Epidermal melanocyte (primary cell): ENCODE measurements around the gene TGFB3.
"Not testable (repeated sequence)": the region's sequence is repeated elsewhere in the genome, so short reads cannot be mapped to it uniquely, and the experiment has no call there.

Experiments
- DNase-seq: peaks from one replicate; pipeline ENCODE4 v3.0.0; 2011; ENCODE audit warnings: low spot score; ENCODE audit not compliant: insufficient read length

TGFB3 gene

DNA sequence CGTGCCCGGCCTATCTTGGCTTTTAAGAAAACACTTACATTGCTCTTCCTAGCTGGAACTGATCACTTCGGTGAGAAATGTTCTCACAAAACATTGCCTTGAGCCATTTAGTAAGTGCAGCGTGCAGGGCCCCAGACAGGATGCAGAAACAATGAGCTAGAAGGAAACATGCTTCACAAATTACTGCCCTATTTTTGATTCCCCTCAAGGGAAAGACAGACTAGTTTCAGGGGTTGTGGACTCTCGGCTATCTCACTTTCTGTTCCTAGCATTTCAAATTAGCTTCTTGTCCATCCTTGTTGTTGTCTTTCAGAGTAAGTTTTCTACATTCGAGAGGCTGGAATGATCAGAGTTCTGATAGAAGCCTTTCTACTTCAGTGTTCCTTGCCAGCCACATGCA is 21.6 kb downstream of the TGFB3 start:
- DNase-seq = peak; percentile 50

DNA sequence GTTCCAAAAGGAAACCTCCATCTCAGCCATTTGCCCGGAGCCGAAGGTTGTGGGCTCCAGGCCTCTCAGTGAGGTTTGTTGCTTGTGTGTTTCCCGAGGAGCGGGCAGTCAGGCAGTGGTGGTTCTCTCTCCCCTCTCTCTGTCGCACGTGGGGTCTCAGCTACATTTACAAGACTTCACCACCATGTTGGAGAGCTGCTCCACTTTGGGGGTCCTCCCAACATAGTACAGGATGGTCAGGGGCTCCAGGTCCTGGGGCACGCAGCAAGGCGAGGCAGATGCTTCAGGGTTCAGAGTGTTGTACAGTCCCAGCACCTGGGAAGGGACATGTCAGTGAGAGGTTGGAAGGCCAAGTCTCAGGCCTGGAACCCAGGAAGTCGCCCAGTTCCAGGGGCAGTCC is 22.8 kb downstream of the TGFB3 start:
- DNase-seq = no peak

DNA sequence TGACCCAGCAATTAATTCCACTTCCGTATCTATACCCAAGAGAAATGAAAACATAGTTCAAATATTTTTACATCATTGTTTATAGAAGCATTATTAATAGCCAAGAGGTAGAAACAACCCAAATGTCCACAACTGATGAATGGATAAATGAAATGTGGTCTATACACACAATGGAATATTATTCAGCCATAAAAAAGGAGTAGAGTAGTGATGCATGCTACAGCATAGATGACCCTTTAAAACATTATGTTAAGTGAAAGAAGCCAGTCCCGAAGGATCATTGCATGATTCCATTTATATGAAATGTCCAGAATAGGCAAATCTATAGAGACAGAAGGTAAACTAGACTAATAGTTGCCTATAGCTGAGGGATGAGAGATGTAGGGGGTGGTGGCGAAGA is 29.3 kb downstream of the TGFB3 start:
- DNase-seq = no peak

DNA sequence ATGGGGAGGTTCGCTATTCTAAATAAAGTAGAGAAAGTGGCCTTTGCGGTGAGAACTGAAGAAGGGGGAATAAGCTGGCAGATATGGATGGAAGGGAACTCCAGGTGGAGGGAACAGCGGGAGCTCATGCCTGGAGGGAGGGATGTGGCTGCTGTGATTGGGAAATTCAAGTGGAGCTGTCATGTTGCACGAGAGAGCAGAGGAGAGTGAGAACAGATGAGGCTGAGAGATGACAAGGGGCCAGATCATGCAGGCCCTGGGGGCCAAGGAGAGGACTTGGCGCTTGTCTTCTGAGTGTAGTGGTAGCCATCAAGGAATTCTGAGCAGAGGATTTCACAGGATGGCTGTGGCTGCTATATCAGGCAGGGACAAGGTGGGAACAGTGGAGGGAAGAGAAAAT is 35.0 kb downstream of the TGFB3 start:
- no peak for DNase-seq

DNA sequence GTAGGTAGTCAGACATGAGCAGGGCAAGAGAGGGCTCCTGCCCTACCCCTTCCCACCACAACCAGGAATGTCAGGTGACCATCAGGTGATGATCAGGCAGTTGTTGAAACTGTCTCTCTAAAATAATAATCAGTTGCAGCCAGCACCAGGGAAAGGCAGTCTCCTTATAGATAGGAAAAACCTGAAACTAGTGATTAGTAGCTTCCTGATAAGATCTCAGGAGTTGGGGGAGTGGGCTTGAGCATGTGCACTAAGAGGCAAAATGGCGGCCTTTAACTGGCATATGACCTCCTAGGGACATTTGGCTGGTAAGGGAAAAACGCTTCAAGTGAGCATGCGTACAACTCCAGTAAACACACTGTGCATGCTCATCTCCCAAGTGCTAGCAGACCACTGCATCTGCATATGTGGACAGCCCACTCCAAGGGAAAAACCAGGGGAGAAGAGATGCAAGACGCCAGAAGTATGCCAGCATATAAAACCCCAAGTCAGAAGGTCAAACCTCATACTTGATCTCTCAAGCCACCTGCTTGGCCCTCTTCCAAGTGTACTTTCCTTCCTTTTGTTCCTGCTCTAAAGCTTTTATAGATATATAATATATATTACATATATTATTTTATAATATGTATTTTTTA is 37.1 kb downstream of the TGFB3 start:
- DNase-seq = no peak

DNA sequence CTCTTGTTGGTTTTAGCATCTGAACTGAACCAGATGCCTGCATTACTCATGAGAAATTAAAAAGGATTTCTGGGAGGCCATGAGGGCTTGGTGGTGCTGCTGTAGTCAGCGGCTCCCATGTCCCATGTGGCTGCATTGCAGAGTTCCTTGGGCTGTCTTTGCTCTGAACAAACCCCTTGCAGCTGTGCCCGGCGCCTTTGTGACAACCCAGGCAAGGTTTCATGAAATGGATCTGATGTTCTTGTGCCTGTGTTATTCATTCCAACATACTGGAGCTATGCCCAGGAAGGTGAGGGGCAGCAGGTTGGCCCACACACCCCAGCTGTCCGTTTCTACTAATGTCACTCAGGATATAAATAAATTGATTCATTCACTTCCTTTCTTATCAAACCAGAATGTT is 40.8 kb downstream of the TGFB3 start:
- no peak for DNase-seq

DNA sequence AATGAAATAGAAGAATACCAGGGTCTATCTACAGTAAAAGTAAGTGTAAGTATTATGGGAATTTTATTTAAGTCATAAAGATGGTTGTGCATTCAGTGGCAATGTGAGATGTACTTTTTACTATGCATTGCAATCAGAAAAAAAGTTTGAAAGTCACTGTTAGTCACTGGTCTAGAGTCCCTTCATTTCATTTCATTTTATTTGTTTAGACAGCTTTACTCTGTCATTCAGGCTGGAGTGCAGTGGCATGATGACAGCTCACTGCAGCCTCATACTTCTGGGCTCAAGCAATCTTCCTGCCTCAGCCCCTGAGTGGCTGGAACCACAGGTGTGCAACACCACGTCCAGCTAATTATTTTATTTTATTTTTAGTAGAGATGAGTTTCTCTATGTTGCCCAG is 42.6 kb downstream of the TGFB3 start:
- DNase-seq = no peak

DNA sequence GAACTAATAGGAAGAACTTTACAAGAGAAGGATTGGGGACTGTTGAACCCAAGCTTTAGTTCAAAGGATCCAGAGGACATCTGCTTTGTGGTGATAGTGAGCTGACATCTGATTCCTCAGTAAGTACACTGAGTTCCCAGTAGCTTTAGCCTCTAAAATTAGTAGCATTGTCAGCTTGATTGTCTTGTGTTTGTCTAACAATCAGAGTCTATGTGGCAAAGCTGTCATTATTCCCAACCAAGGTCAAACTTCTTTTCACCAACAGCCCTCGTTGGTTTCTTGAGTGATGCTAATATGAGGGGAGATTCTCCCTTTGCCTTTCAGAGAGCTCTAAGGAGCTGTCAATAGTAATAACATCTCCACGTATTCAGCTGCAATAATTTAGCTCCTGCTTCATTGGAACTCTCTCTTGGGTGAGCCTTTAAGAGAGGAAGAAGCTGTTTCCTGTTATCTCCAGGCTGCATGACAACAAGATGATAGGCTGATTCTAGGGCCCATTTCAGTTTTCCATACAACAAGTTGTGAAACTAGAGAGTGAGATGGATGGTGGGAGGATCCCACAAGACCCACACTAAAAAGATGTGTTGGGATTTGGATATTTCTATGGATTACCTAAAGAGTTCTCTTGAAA is 46.7 kb downstream of the TGFB3 start:
- DNase-seq = no peak

DNA sequence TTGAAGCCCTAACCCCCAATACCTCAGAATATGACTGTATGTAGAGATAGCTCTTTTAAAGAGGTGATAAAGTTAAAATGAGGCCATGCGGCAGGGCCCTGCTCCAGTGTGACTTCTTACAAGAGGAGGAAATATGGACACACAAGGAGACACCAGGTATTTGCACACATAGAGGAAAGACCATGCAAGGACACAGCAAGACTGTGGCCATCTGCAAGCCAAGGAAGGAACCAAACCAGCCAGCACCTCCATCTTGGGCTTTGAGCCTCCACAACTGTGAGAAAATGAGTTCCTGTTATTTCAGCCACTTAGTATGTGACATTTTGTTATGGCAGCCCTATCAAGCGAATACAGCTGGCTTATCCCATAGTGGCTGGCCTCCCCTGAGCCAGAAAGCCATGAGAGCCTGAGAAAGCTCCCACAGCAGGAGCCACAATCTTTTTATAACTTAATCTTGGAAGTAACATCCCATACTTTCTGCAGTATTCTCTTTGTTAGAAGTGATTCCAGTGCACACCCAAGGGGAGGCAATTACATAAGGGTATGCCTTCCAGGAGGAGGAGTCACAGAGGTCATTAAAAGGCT is 48.0 kb downstream of the TGFB3 start:
- DNase-seq = no peak

DNA sequence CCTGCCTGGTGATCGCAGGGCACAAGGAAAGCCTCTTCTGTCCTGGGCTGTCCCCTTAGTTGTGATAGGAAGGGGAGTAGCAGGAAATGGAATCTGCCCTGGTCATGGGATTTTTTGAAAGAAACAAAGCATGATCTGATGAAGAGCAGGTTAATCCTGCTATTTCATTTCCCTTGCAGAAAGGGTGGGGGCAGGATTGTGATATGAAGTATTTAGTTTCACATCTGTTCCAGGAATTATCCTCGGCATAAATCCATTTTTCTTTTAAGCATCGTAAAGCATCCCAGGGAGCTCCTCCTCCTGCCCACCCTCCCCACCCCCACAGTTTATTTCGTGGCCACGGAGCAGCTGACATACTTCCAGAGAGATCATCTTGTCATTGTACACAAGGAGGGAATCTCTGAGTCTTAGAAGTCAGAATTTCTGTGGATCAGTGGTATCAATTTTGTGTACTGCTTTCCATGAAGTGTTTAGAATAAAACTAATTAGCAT is 53.1 kb downstream of the TGFB3 start:
- DNase-seq = no peak

DNA sequence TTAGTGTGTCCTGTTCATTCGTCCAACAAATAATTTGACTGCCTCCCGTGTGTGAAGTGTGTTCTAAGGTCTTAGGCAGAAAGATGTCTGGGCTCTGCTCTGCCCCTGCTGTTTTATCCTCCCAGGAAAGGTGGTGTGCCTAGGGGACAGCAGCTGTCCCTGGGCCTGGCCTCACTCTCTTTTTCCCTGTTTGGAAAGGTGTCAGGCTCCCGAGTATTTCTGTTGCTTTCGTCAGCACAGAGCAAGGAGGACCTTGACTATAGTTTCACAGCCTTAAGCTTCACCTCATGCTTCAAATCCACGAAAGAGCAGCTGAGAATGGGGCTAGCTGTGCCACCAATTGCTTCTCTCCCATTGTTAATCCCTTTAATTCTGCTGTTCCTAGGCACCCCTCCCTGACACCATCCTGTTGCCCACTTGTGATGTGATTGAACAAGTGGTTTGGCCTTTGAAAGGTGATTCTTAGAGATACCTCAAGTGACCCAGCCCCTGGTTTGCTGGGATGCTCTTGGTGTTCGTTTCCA is 54.2 kb downstream of the TGFB3 start:
- DNase-seq = no peak

DNA sequence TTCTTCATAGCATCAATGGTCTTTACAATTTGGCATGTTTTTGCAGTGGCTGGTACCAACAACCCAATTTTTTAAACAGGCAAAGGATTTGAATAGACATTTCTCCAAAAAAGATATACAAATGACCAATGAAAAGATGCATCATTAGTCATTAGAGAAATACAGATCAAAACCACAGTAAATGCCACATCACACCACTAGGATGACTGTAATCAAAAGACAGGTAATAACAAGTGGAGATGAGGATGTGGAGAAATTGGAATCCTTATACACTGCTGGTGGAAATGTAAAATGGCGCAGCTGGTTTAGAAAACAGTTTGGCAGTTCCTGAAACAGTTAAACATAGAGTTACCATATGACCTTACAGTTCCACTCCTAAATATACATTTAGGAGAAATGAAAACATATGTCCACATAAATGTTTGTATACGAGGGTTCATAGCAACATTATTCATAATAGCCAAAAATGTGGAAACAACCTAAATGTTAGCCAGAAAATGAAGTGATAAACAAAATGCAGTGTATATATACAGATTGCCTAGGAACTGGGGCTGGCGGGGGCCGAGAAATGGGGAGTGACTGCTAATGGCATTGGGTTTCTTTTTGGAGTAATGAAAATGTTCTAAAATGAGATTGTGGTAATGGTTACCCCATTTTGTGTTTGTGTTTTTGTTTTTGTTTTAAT is 55.2 kb downstream of the TGFB3 start:
- no peak for DNase-seq

DNA sequence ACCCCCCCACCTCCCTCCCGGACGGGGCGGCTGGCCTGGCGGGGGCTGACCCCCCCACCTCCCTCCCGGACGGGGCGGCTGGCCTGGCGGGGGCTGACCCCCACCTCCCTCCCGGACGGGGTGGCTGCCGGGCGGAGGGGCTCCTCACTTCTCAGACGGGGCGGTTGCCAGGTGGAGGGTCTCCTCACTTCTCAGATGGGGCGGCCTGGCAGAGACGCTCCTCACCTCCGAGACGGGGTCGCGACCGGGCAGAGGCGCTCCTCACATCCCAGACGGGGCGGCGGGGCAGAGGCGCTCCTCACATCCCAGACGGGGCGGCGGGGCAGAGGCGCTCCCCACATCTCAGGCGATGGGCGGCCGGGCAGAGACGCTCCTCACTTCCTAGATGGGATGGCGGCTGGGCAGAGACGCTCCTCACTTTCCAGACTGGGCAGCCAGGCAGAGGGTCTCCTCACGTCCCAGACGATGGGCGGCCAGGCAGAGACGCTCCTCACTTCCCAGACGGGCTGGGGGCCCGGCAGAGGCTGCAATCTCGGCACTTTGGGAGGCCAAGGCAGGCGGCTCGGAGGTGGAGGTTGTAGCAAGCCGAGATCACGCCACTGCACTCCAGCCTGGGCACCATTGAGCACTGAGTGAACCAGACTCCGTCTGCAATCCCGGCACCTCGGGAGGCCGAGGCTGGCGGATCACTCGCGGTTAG is 56.5 kb downstream of the TGFB3 start:
- DNase-seq = not testable (repeated sequence)

DNA sequence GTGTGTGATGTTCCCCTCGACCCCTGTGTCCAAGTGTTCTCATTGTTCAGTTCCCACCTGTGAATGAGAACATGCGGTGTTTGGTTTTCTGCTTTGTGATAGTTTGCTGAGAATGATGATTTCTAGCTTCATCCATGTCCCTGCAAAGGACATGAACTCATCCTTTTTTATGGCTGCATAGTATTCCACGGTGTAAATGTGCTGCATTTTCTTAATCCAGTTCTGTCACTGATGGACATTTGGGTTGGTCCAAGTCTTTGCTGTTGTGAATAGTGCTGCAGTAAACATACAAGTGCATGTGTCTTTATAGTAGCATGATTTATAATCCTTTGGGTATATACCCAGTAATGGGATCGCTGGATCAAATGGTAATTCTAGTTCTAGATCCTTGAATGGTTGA is 61.4 kb downstream of the TGFB3 start:
- not testable (repeated sequence) for DNase-seq

DNA sequence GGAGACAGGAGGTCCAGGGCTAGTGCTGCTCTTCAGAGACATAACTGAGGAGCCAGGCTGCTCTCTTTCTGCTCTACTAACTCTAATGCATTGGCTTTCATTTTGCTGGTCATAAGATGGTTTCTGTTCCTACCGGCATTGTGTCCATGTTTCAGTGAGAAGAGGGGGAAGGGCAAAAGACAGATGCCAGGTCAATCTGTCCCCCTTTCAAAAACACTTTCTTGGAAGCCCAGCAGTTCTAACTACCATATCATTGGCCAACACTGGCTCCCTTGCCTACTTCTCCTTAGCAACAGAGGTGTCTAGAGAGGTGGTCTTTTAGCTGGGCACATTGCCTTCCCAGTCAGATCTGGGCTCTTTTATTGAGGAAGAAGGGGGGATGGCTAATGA is 63.9 kb downstream of the TGFB3 start:
- no peak for DNase-seq

DNA sequence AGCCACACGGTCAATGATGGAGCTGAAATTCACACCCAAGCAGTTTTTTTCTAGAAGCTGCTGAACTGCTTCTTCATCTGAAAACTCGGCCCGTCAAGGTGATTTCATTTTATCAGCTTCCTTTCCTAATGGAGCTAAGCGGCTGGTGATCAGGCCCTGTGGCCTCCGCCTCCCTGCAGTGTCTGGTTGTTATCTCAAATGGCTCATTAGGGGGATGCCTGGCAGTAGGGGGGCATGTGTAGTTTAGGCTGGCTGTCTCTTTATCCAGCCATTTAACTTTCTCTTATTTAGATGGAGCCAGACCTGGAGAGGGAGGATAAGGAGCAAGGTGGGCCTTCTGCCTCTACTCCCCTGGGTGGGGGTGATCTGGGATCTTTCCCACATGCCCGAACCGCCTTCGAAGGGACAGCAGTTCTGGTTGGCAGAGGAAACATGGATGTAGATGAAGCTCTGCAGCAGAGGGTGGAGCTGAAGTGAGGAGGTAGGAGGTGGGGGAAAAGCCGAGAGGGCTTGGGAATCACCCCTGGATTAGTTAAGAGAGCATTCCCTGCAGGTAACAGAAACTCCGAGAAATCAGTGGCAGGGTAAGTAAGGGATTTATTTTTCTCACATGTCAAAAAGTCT is 64.4 kb downstream of the TGFB3 start:
- DNase-seq = no peak

DNA sequence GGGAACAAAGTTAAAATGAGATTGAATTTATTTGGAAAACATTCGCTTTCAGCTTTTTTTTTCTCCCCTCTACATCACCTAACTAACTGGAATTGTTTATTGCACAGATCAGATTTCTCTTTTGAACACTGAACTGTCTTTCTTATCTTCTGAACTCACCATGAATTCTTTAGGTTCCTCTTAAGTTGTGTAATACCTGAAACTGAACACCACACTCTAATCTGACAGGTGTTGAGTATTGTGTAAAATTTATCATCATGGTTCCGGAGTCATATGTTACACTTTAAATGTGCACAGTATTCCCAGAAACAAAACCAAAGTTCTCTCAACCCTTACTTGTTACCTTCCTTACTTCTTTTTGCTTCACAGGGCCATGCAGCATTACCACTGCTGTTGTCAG is 66.8 kb downstream of the TGFB3 start:
- DNase-seq = no peak

DNA sequence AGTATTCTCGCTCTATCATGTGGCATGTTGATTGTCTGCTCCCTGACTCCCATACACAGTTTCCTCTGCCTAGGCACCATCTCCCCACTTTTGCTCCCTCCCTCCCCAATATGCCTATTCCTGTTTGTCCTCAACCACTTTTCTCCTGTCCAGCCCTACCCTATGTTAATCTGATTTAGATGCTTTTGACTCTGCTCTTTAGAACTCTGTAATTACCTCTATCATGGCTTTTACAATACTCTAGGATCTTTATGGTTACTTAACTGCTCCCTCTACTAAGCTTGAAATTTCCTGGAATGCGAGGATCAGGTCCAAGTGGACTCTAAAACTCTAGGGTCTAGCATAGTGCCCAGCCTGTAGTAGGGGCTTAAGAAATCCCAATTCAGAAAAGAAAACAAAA is 68.6 kb downstream of the TGFB3 start:
- no peak for DNase-seq

DNA sequence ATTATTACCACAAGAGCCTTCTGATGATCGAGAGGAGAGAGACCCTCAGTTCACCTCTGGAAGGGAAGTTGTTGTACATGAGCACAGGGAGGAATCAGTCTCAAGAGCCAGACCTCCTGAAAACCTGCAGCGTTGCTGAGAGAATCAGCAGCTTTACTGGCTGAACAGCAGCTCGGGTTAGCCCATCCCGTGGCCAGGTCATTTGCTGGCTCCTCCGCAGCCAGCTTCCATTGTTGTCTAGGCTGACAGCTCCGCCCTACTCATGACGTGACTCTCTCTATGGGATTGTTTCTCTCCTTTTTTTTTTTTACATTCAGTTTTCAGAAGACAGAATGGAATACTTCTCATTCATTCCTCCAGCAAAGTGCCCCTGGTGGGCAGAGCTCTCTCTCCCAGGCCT is 69.9 kb downstream of the TGFB3 start:
- DNase-seq = no peak

DNA sequence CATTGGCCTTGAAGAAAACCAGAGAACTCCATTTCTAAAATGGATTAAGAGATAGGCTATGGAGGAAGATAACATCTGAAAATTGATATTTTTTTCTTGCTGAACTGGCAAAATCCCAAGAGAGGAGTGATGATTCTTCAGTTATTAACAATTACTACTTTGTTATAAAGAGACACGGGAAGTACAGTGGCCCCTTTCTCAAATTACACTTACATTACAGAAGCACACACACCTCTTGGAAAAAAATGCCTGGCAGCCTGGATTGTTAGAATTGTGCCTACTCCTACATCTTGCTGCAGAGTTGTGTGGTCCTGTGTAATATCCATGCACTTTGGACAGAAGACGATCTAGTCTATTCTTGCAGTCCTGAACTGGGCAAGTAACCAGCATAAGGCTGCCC is 71.7 kb downstream of the TGFB3 start:
- no peak for DNase-seq

DNA sequence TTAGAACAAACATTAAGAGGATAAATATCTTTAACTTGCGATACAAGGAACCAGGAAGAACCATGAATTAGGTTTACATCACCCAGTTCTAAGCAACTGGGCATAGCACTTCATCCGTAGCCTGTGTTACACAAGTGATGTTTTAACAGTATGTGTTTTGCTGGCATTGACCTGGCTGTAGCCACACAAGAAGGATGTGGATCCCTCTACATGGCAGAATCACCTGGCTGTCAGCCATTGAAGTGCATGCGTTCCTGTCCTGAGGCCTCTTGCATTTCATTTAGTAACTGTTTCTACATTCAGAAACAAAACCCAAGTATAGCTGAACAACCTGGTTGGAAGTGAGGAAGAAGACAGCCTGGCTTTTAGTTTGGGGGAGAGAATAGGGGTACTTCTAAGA is 72.2 kb downstream of the TGFB3 start:
- no peak for DNase-seq
